Brain pericyte (primary cell): ENCODE results near the gene ESAM.

ENCODE experiments used
- DNase-seq: peaks from one replicate; pipeline ENCODE4 v3.0.0-alpha.2; 2012; ENCODE audit warnings: low read depth, low spot score

Gene ESAM

GRCh38 chr11:124752471-124753102, 9.5 kb downstream of the ESAM start:
- no peak for DNase-seq

GRCh38 chr11:124751741-124752470, 10.2 kb downstream of the ESAM start, which contains the start of gene VSIG2:
Gene VSIG2, minus strand, starts transcription at chr11:124752255. Its CDS starts 118 bp downstream, at chr11:124752137.
- DNase-seq, result no peak

- no peak for DNase-seq
Measured at GRCh38 chr11:124751391-124751740, 10.7 kb downstream of the ESAM start.

GRCh38 chr11:124749912-124750311, 12.2 kb downstream of the ESAM start:
- no peak for DNase-seq

- no peak for DNase-seq
Measured at GRCh38 chr11:124748481-124749343, 13.4 kb downstream of the ESAM start.

GRCh38 chr11:124748100-124748418, 14.0 kb downstream of the ESAM start:
- no peak for DNase-seq

GRCh38 chr11:124747406-124748099, 14.5 kb downstream of the ESAM start:
- DNase-seq, result no peak

- no peak for DNase-seq
Measured at GRCh38 chr11:124746621-124747243, 15.4 kb downstream of the ESAM start.

GRCh38 chr11:124745835-124746620, 16.1 kb downstream of the ESAM start:
- no peak for DNase-seq

- no peak for DNase-seq
Measured at GRCh38 chr11:124745270-124745834, 16.7 kb downstream of the ESAM start.

- DNase-seq, result no peak
Measured at GRCh38 chr11:124743050-124743449, 19.0 kb downstream of the ESAM start.

GRCh38 chr11:124742555-124742954, 19.5 kb downstream of the ESAM start:
- DNase-seq, result no peak

GRCh38 chr11:124740277-124740882, 21.7 kb downstream of the ESAM start:
- DNase-seq, result no peak

GRCh38 chr11:124739479-124740276, 22.4 kb downstream of the ESAM start, which contains the start of gene NRGN:
Gene NRGN, plus strand, starts transcription at chr11:124739942. Its CDS starts 143 bp downstream, at chr11:124740085.
- peak; percentile 61 for DNase-seq

- DNase-seq, result no peak
Measured at GRCh38 chr11:124738713-124739478, 23.2 kb downstream of the ESAM start.

GRCh38 chr11:124737638-124738305, 24.3 kb downstream of the ESAM start:
- no peak for DNase-seq

GRCh38 chr11:124736736-124737135, 25.4 kb downstream of the ESAM start:
- no peak for DNase-seq

GRCh38 chr11:124732230-124732629, 29.9 kb downstream of the ESAM start:
- DNase-seq, result no peak
